Body of pancreas (tissue), 4 donors: ENCODE measurements around the gene IFNGR1. TPM values are rescaled to one million over a fixed set of nuclear protein-coding genes. Genes with fewer than 3 reads are reported as not detected.

Experiments used
- ATAC-seq: fragments of 150-250 bp; one replicate; pipeline ENCODE4 v1.9.1; 2016
- DNase-seq, 4 donors: peaks; one replicate each; pipeline ENCODE4 v3.0.0-alpha.2; 2019
- H3K27ac ChIP-seq, 4 donors: fragments of 200-600 bp; sonication (generic); 1 replicate in 3 of 4; 2 replicates in 1 of 4; pipeline versions ENCODE4 v1.5.1 to v1.6.1; 2016 to 2019; ENCODE audit warnings: mild to moderate bottlenecking in 1 of 4, mixed read lengths in 1 of 4, moderate library complexity in 1 of 4
- H3K27me3 ChIP-seq, 2 donors: fragments of 200-600 bp; sonication (generic); one replicate each; pipeline ENCODE4 v1.6.0; 2016; ENCODE audit warnings: mild to moderate bottlenecking in 1 of 2
- H3K36me3 ChIP-seq, 2 donors: fragments of 200-600 bp; sonication (generic); replicated peaks in 1 of 2; 2 replicates each; pipeline ENCODE4 v1.5.1; 2016; ENCODE audit warnings: low read depth in 2 of 2; ENCODE audit not compliant: insufficient read depth in 1 of 2
- H3K4me1 ChIP-seq: fragments of 200-600 bp; sonication (generic); one replicate; pipeline ENCODE4 v1.6.0; 2016
- H3K4me3 ChIP-seq, 2 donors: fragments of 200-600 bp; sonication (generic); 1 replicate in 1 of 2; 2 replicates in 1 of 2; pipeline ENCODE4 v1.5.1; 2016 to 2019
- H3K9me3 ChIP-seq, 3 donors: fragments of 200-600 bp; sonication (generic); 1 replicate in 2 of 3; 2 replicates in 1 of 3; pipeline ENCODE4 v1.5.1; 2016
- POLR2A ChIP-seq, 3 donors: fragments of 450-650 bp; IDR thresholded peaks; one replicate each; pipeline ENCODE4 v1.6.1; 2016; ENCODE audit warnings: antibody characterized with exemption in 3 of 3, mild to moderate bottlenecking in 2 of 3
- WGBS, 2 donors: methylation state at CpG; one replicate each; pipeline ENCODE4 v1.1.5; 2017; 5-methylcytosine and 5-hydroxymethylcytosine counted together
- intact Hi-C: fragments of 100-400 bp; cut with DNase I; formaldehyde crosslinking; loops from one replicate; pipeline ENCODE4 v1.15.1; 2023
- total RNA-seq, 2 donors: library from RNA; depleted of rRNA; stranded (reverse); fragments of >200 nt; gene quantifications; one replicate each; pipeline ENCODE4 v1.1.0, GENCODE V29; 2016
- TF ChIP-seq, protein P1 (sequence below), 7 experiments: fragments of 450-650 bp in 4 of 7; fragments of 200-600 bp in 3 of 7; sonication (generic) in 3 of 7; IDR thresholded peaks; one replicate each; pipeline ENCODE4 v1.5.1; 2016 to 2019; ENCODE audit warnings: antibody characterized with exemption in 7 of 7

The IFNGR1 gene
- total RNA-seq, 2 donors from 2014 or later: 12.9 to 36.6 TPM

DNA sequence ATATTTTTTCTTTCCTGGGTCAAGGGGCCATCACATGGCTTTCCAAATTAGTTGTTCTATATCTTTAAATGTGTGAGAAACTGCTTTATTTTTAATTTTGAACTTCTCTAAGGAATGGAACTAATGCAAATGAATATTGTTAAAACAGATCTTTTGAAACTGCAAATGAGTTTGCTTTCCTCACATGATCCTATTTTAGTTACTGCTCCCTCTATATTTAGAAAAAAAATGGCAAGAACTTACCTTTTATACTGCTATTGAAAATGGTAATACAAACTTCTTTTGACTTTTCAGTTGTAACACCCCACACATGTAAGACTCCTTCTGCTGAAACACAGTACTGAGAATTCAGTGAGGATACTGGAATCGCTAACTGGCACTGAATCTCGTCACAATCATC lies 15.9 kb downstream of the IFNGR1 start:
- Histone ChIP-seq H3K9me3 (no peaks in the 10 kb centered on the region), H3K36me3 (peaks cover 8 to 36% of the 10 kb centered on the region in 2 donors), H3K27me3 (no peaks in the 10 kb centered on the region), H3K4me3 (no peak overlapping the region), H3K4me1 (peaks cover 5% of the 10 kb centered on the region), H3K27ac (no peak overlapping the region)
- WGBS, 2 donors: 96 to 98% methylated on average over 2 of the region's 2 CpGs
- intact Hi-C loops: no loop called here
- DNase-seq (no peak), ATAC-seq (no peak)
- TF ChIP-seq, protein P1, sequence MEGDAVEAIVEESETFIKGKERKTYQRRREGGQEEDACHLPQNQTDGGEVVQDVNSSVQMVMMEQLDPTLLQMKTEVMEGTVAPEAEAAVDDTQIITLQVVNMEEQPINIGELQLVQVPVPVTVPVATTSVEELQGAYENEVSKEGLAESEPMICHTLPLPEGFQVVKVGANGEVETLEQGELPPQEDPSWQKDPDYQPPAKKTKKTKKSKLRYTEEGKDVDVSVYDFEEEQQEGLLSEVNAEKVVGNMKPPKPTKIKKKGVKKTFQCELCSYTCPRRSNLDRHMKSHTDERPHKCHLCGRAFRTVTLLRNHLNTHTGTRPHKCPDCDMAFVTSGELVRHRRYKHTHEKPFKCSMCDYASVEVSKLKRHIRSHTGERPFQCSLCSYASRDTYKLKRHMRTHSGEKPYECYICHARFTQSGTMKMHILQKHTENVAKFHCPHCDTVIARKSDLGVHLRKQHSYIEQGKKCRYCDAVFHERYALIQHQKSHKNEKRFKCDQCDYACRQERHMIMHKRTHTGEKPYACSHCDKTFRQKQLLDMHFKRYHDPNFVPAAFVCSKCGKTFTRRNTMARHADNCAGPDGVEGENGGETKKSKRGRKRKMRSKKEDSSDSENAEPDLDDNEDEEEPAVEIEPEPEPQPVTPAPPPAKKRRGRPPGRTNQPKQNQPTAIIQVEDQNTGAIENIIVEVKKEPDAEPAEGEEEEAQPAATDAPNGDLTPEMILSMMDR (IDR thresholded peaks at IDR 0.05): no peak
- TF ChIP-seq POLR2A (IDR thresholded peaks at IDR 0.05): no peak

DNA sequence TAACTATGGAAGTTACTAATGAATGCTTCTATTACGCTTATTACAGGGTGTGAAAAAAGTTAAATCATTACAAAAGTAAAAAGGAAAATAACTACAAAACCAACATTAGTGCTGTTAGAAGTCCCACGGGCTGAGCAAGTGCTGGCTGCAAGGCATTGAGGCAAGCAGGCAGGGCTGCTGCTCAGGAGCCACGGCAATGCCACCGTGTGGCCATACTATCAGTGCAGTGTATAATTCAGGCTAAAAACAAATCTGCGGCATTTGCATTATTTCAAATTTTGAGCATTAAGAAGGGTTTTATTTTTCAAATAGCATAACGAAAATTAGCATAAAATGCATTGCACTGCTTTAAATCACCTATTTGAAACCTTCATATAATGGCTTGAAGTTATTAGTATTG lies 17.1 kb downstream of the IFNGR1 start:
- DNase-seq (no peak), ATAC-seq (no peak)
- no peak overlapping the region for H3K4me3 ChIP-seq
- intact Hi-C loops: no loop called here
- TF ChIP-seq, protein P1 (IDR thresholded peaks at IDR 0.05): peak in 3 of 7 experiments; percentile 12 to 30 (median 15)
- no peak for TF ChIP-seq POLR2A (IDR thresholded peaks at IDR 0.05)
- H3K36me3 ChIP-seq: peaks cover 8 to 42% of the 10 kb centered on the region in 2 donors
- H3K9me3 ChIP-seq: no peaks in the 10 kb centered on the region
- H3K27me3 ChIP-seq: no peaks in the 10 kb centered on the region
- H3K27ac ChIP-seq: no peak overlapping the region
- H3K4me1 ChIP-seq: peaks cover 5% of the 10 kb centered on the region
- WGBS, 2 donors: 82 to 89% methylated on average over 6 of the region's 6 CpGs

DNA sequence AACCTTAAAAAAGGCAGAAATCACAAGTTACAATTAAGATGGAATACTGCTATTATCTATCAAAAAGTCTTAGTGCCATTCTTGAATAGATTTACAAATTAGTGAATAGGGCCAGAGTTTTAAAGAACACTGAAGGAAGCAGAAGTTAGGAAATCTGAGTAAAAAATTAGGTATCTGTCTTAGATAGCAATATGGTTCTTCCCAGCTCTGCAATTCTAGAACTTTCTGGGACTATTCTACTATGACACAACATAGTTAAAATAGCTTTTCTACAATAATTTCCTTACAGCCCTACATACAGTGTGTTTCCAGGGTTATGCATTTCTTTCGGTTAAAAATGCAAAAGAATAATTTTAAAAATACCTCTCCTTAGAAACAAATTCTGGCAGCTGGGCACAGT lies 18.2 kb downstream of the IFNGR1 start:
- no peaks in the 10 kb centered on the region for H3K27me3 ChIP-seq
- H3K9me3 ChIP-seq: no peaks in the 10 kb centered on the region
- intact Hi-C loops: no loop called here
- TF ChIP-seq, protein P1 (IDR thresholded peaks at IDR 0.05): no peak
- no peak for TF ChIP-seq POLR2A (IDR thresholded peaks at IDR 0.05)
- DNase-seq: no peak
- ATAC-seq: no peak
- H3K36me3 ChIP-seq: peaks cover 8 to 43% of the 10 kb centered on the region in 2 donors
- no peak overlapping the region for H3K4me3 ChIP-seq
- H3K4me1 ChIP-seq: no peaks in the 10 kb centered on the region
- WGBS, 2 donors: 89 to 97% methylated on average over 1 of the region's 1 CpG
- H3K27ac ChIP-seq: no peak overlapping the region

DNA sequence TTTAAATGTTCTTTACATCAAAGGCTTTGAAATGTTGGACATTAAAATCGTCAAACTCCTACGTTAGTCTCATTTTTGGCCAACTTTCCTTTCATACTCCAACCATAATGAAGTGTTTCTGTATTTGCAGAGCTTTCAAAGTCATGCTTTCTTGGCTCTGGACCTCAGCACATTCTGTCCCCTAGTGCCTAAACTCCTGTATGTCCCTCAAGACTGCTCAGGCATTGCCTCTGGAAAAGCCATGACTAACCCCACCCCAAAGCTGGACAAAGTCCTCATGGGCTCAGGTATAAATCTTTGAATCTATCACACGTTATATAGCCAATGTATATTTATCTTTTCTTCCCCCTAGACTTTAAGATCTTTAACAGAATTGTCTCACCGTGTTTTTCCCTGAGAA lies 18.9 kb downstream of the IFNGR1 start:
- Histone ChIP-seq H3K27ac (no peak overlapping the region), H3K36me3 (peaks cover 6 to 43% of the 10 kb centered on the region in 2 donors), H3K27me3 (no peaks in the 10 kb centered on the region), H3K4me1 (no peaks in the 10 kb centered on the region), H3K9me3 (no peaks in the 10 kb centered on the region), H3K4me3 (no peak overlapping the region)
- TF ChIP-seq, protein P1 (IDR thresholded peaks at IDR 0.05): no peak
- no peak for TF ChIP-seq POLR2A (IDR thresholded peaks at IDR 0.05)
- intact Hi-C loops: no loop called here
- WGBS, 2 donors: 91 to 93% methylated on average over 4 of the region's 4 CpGs
- no peak for DNase-seq
- no peak for ATAC-seq
